H1 (cell line): ENCODE results near the gene GBP7. TPM values are rescaled to one million over a fixed set of nuclear protein-coding genes. Genes with fewer than 3 reads are reported as not detected.

Experiments
- CTCF ChIA-PET: fragments of 300-600 bp; sonication (Branson Sonifier 250); formaldehyde crosslinking; loops from one replicate; lab custom pipeline; 2021; ENCODE audit not compliant: partially characterized antibody; lab: Charles Lee
- POLR2A ChIA-PET: fragments of 300-600 bp; sonication (Branson Sonifier 250); formaldehyde crosslinking; loops from one replicate; lab custom pipeline; 2021; ENCODE audit warnings: inconsistent platforms; ENCODE audit not compliant: partially characterized antibody; lab: Charles Lee
- DNase-seq, 2 experiments: peaks; one replicate each; pipeline versions ENCODE4 v3.0.0 to v3.0.0-alpha.2; 2010 to 2022; ENCODE audit warnings: low spot score in 2 of 2, low read depth in 1 of 2, mixed read lengths in 1 of 2
- FAIRE-seq: peaks from 2 replicates; lab custom pipeline; 2011; peaks lifted over from hg19 to GRCh38; lab: Jason Lieb, UNC
- H2AFZ ChIP-seq: 2 replicates; pipeline ENCODE4 v1.8.1; 2012; ENCODE audit warnings: low read length, inconsistent platforms
- H2AK5ac ChIP-seq: 2 replicates; pipeline ENCODE4 v1.6.1; 2013; ENCODE audit warnings: low read depth, low read length
- H2BK120ac ChIP-seq: replicated peaks from 2 replicates; pipeline ENCODE3; 2013; ENCODE audit warnings: low read depth, low read length, inconsistent platforms
- H2BK12ac ChIP-seq: 2 replicates; pipeline ENCODE4 v1.6.1; 2013; ENCODE audit warnings: low read depth, low read length
- H2BK15ac ChIP-seq: 2 replicates; pipeline ENCODE4 v1.6.1; 2013; ENCODE audit warnings: low read length
- H2BK20ac ChIP-seq: 2 replicates; pipeline ENCODE4 v1.6.1; 2013; ENCODE audit warnings: low read length
- H2BK5ac ChIP-seq: 2 replicates; pipeline ENCODE4 v1.6.1; 2013; ENCODE audit warnings: low read depth, low read length
- H3K14ac ChIP-seq: 2 replicates; pipeline ENCODE4 v1.6.1; 2013; ENCODE audit warnings: inconsistent platforms; ENCODE audit not compliant: insufficient read length
- H3K18ac ChIP-seq: 2 replicates; pipeline ENCODE4 v1.6.1; 2013; ENCODE audit warnings: low read length; ENCODE audit errors: extremely low read depth
- H3K23ac ChIP-seq: 2 replicates; pipeline ENCODE4 v1.6.1; 2013; ENCODE audit warnings: inconsistent platforms; ENCODE audit not compliant: insufficient read length
- H3K23me2 ChIP-seq: 2 replicates; pipeline ENCODE4 v1.6.1; 2013; ENCODE audit warnings: low read depth, low read length
- H3K27ac ChIP-seq: 2 replicates; pipeline ENCODE4 v1.6.1; 2011; ENCODE audit warnings: low read depth, low read length, inconsistent platforms
- H3K27me3 ChIP-seq, 4 experiments: replicated peaks in 1 of 4; 1 replicate in 1 of 4; 2 replicates in 3 of 4; pipeline versions ENCODE4 v1.6.1 to v1.8.1; 2011 to 2013; ENCODE audit warnings: low read length in 3 of 4, mild to moderate bottlenecking in 3 of 4, inconsistent platforms in 2 of 4, mixed read lengths in 2 of 4, moderate library complexity in 1 of 4; ENCODE audit not compliant: control insufficient read depth in 3 of 4, insufficient read depth in 3 of 4; ENCODE audit errors: extremely low read depth in 1 of 4
- H3K36me3 ChIP-seq, 4 experiments: 2 replicates each; pipeline versions ENCODE4 v1.6.1 to v1.8.1; 2011 to 2013; ENCODE audit warnings: mild to moderate bottlenecking in 4 of 4, low read length in 3 of 4, moderate library complexity in 2 of 4, control low read depth in 1 of 4, inconsistent platforms in 1 of 4; ENCODE audit not compliant: insufficient read depth in 4 of 4, control insufficient read depth in 2 of 4
- H3K4ac ChIP-seq: replicated peaks from 2 replicates; pipeline ENCODE3; 2013; ENCODE audit warnings: low read length, low read depth, mixed read lengths, inconsistent platforms; ENCODE audit not compliant: insufficient read length
- H3K4me1 ChIP-seq, 4 experiments: replicated peaks in 1 of 4; 1 replicate in 1 of 4; 2 replicates in 3 of 4; pipeline versions ENCODE4 v1.6.1 to v1.8.1; 2011 to 2013; ENCODE audit warnings: low read length in 3 of 4, inconsistent platforms in 2 of 4, mixed read lengths in 1 of 4; ENCODE audit not compliant: insufficient read depth in 4 of 4, control insufficient read depth in 3 of 4
- H3K4me2 ChIP-seq, 2 experiments: 2 replicates each; pipeline versions ENCODE4 v1.6.1 to v1.8.1; 2011 to 2013; ENCODE audit warnings: low read depth in 2 of 2, low read length in 2 of 2, control low read depth in 1 of 2, inconsistent platforms in 1 of 2, mild to moderate bottlenecking in 1 of 2; ENCODE audit not compliant: insufficient read depth in 1 of 2
- H3K4me3 ChIP-seq, 4 experiments: fragments of 200-600, 300-600 bp in 1 of 4; sonication (generic), shearing (Covaris generic), sonication (Bioruptor Twin) in 1 of 4; 2 replicates each; pipeline versions ENCODE4 v1.5.1 to v1.8.1; 2011 to 2016; ENCODE audit warnings: low read length in 4 of 4, low read depth in 3 of 4, control low read depth in 2 of 4, inconsistent platforms in 2 of 4, mild to moderate bottlenecking in 2 of 4, mixed read lengths in 1 of 4, moderate library complexity in 1 of 4; ENCODE audit not compliant: insufficient read depth in 2 of 4; ENCODE audit errors: extremely low read depth in 1 of 4
- H3K56ac ChIP-seq: replicated peaks from 2 replicates; pipeline ENCODE3; 2013; ENCODE audit warnings: low read depth, mild to moderate bottlenecking, mixed read lengths, low read length, inconsistent platforms; ENCODE audit not compliant: insufficient read length
- H3K79me1 ChIP-seq: 2 replicates; pipeline ENCODE4 v1.6.1; 2013; ENCODE audit warnings: low read depth, low read length, control low read depth
- H3K79me2 ChIP-seq, 2 experiments: 2 replicates each; pipeline versions ENCODE4 v1.6.1 to v1.8.1; 2012 to 2013; ENCODE audit warnings: low read length in 2 of 2, mild to moderate bottlenecking in 2 of 2, inconsistent platforms in 1 of 2; ENCODE audit not compliant: insufficient read depth in 2 of 2, control insufficient read depth in 1 of 2
- H3K9ac ChIP-seq, 4 experiments: replicated peaks in 1 of 4; 1 replicate in 1 of 4; 2 replicates in 3 of 4; pipeline versions ENCODE4 v1.6.1 to v1.8.1; 2011 to 2013; ENCODE audit warnings: low read depth in 3 of 4, low read length in 3 of 4, control low read depth in 2 of 4, mild to moderate bottlenecking in 2 of 4, moderate library complexity in 2 of 4, inconsistent platforms in 1 of 4; ENCODE audit errors: extremely low read depth in 1 of 4
- H3K9me3 ChIP-seq, 2 experiments: 2 replicates each; pipeline versions ENCODE4 v1.6.1 to v1.8.1; 2012 to 2013; ENCODE audit warnings: mild to moderate bottlenecking in 2 of 2, moderate library complexity in 2 of 2, control low read depth in 1 of 2, inconsistent platforms in 1 of 2, low read depth in 1 of 2, low read length in 1 of 2, mixed read lengths in 1 of 2; ENCODE audit not compliant: insufficient read depth in 2 of 2
- H4K20me1 ChIP-seq, 2 experiments: replicated peaks in 1 of 2; 2 replicates each; pipeline versions ENCODE3 to v1.8.1; 2011 to 2013; ENCODE audit warnings: inconsistent platforms in 2 of 2, low read length in 2 of 2, mild to moderate bottlenecking in 1 of 2; ENCODE audit not compliant: insufficient read depth in 2 of 2, control insufficient read depth in 1 of 2
- H4K5ac ChIP-seq: 2 replicates; pipeline ENCODE4 v1.6.1; 2013; ENCODE audit warnings: low read length, low read depth, mixed read lengths, inconsistent platforms; ENCODE audit not compliant: insufficient read length
- H4K8ac ChIP-seq: 2 replicates; pipeline ENCODE4 v1.8.0; 2013; ENCODE audit warnings: mild to moderate bottlenecking, moderate library complexity, low read length, inconsistent platforms; ENCODE audit not compliant: insufficient read depth; ENCODE audit errors: extremely low read depth
- H4K91ac ChIP-seq: replicated peaks from 2 replicates; pipeline ENCODE3; 2013; ENCODE audit warnings: low read length, mixed read lengths, inconsistent platforms; ENCODE audit not compliant: insufficient read length
- BRCA1 ChIP-seq: IDR thresholded peaks from 2 replicates; pipeline ENCODE4 v1.6.1; 2012; ENCODE audit warnings: low read depth, low read length, improper control_type of control experiment
- CREB1 ChIP-seq: IDR thresholded peaks from 2 replicates; pipeline ENCODE4 v1.6.1; 2012; ENCODE audit warnings: inconsistent platforms
- JUND ChIP-seq: IDR thresholded peaks from 2 replicates; pipeline ENCODE4 v1.6.1; 2011; ENCODE audit warnings: mild to moderate bottlenecking, improper control_type of control experiment, low read length
- KDM5A ChIP-seq: fragments of 200-600 bp; IDR thresholded peaks from 2 replicates; pipeline ENCODE4 v1.7.1; 2012; ENCODE audit warnings: mild to moderate bottlenecking, low read length, inconsistent platforms, mixed read lengths
- RNF2 ChIP-seq: fragments of 200-900, 300-1000 bp; sonication (generic); IDR thresholded peaks from 2 replicates; pipeline ENCODE4 v1.7.1; 2016; ENCODE audit warnings: borderline replicate concordance, low read depth, mild to moderate bottlenecking, antibody characterized with exemption, low read length; ENCODE audit not compliant: poor library complexity, severe bottlenecking; ENCODE audit errors: missing control alignments
- SIX5 ChIP-seq: IDR thresholded peaks from 2 replicates; pipeline ENCODE4 v1.6.1; 2011; ENCODE audit warnings: mild to moderate bottlenecking, low read depth, low read length
- SP2 ChIP-seq: IDR thresholded peaks from 2 replicates; pipeline ENCODE4 v1.6.1; 2012; ENCODE audit warnings: mild to moderate bottlenecking, low read length, inconsistent platforms
- YY1 ChIP-seq: IDR thresholded peaks from 2 replicates; pipeline ENCODE4 v1.6.1; 2011; ENCODE audit warnings: low read depth, mild to moderate bottlenecking, low read length
- WGBS, 2 experiments: shearing (Covaris generic) in 1 of 2; methylation state at CpG; one replicate each; pipeline versions ENCODE4 v1.1.6 to v1.1.7; 2013 to 2015; ENCODE audit warnings: low lambda C conversion rate in 2 of 2, mixed read lengths in 2 of 2, inconsistent platforms in 1 of 2, low coverage in 1 of 2, missing lambda C conversion rate in 1 of 2; ENCODE audit not compliant: insufficient replicate concordance in 2 of 2, insufficient coverage in 1 of 2, insufficient read length in 1 of 2; ENCODE audit errors: extremely low coverage in 1 of 2, missing lambda C conversion rate in 1 of 2; 5-methylcytosine and 5-hydroxymethylcytosine counted together
- polyA plus RNA-seq, 7 experiments: library from polyadenylated mRNA; depleted of rRNA in 3 of 7; stranded (reverse) in 5 of 7; unstranded in 2 of 7; fragments of >200 nt in 5 of 7; fragments of 200-250 nt in 2 of 7; gene quantifications; 1 replicate in 5 of 7; 2 replicates in 1 of 7; 4 replicates in 1 of 7; pipeline versions ENCODE4 v1.2.1 to v1.2.3, GENCODE V29; 2011 to 2013; ENCODE audit warnings: missing spikeins in 2 of 7, mixed read lengths in 2 of 7
- total RNA-seq: library from RNA; stranded (reverse); fragmentation: NEBNext Ultra II Directional; extraction: Animal tissue kit (Norgen Biotek cat#: 25700); gene quantifications from 2 replicates; pipeline ENCODE4 v1.2.1, GENCODE V29; 2021
- TF ChIP-seq, protein P1 (sequence below): IDR thresholded peaks from 2 replicates; pipeline ENCODE4 v1.6.1; 2011; ENCODE audit warnings: low read length, improper control_type of control experiment
- TF ChIP-seq, protein P2 (sequence below): IDR thresholded peaks from 2 replicates; pipeline ENCODE4 v1.6.1; 2012; ENCODE audit warnings: inconsistent platforms

Gene GBP7
- total and polyA plus RNA-seq, 2 of the 8 experiments (the other 6 are each of a cell fraction or from before 2014, with no cell fraction given) = not detected

DNA sequence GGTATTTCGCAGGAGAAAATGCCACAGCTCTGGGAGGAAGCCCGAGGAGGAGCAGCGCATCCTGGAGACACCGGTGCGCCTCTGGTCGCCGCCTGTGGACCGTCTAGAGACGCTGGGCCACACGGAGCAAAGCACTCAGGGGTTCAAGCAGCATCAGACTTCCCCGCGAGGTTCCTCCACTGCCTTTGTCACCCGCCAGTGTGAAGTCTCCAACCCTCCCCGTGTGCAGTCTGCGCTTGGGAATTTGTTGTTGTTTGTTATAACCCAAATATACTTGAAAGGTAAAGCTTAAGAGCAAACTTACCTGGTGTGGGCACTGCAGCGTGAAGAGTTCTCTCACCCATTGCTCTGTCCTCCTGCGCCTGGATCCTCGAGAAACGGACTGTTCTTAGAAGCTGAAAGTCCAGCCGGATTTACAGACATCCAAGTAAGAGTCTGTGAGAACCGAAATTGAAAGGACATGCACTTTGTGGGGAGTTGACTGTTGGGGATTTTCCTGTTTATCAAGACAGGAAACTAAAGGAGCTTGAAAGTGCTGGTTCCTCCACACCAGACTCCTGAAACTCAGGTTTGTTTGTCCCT lies 22.8 kb upstream of the GBP7 start, which contains the start of gene GBP4:
GBP4 (minus strand) TSS at position 452 of the 582 bp plus-strand sequence; CDS start at position 344, 108 bp downstream.
- no peaks in the 10 kb centered on the region for H3K23me2 ChIP-seq
- H3K79me2 ChIP-seq = no peaks in the 10 kb centered on the region
- peak within 1 kb of the TSS; percentile 95 for H2AFZ ChIP-seq
- no peaks in the 10 kb centered on the region for H3K27me3 ChIP-seq
- H3K4me3 ChIP-seq = no peak within 1 kb of the TSS
- 0 out of 4 replicates have a peak within 1 kb of the TSS, but pooled peaks of 1 of the 2 experiments have one; percentile 7 for H3K4me2 ChIP-seq
- H3K4ac ChIP-seq = no peak within 1 kb of the TSS
- TF ChIP-seq SIX5 (no peak), BRCA1 (no peak), YY1 (no peak), SP2 (no peak), CREB1 (no peak), JUND (no peak), KDM5A (no peak), RNF2 (no peak)
- TF ChIP-seq, protein P1, sequence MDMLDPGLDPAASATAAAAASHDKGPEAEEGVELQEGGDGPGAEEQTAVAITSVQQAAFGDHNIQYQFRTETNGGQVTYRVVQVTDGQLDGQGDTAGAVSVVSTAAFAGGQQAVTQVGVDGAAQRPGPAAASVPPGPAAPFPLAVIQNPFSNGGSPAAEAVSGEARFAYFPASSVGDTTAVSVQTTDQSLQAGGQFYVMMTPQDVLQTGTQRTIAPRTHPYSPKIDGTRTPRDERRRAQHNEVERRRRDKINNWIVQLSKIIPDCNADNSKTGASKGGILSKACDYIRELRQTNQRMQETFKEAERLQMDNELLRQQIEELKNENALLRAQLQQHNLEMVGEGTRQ = no peak
- TF ChIP-seq, protein P2, sequence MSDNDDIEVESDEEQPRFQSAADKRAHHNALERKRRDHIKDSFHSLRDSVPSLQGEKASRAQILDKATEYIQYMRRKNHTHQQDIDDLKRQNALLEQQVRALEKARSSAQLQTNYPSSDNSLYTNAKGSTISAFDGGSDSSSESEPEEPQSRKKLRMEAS = no peak
- TF ChIP-seq, all 59 proteins: peak for 0
- H4K5ac ChIP-seq = no peak within 1 kb of the TSS
- no peak within 1 kb of the TSS; the same call in 1 of the 2 replicates for H4K8ac ChIP-seq
- H2BK20ac ChIP-seq = no peak within 1 kb of the TSS
- H2BK120ac ChIP-seq = no peak within 1 kb of the TSS
- ChIA-PET CTCF (interaction anchor here (0.5 to 2.2 kb wide), 3 partner anchors 11 to 253 kb away, joined by 3 to 5 read pairs (median 4); no protein-coding TSS in a partner anchor), POLR2A (interaction anchor here (0.7 kb wide), 1 partner anchor 461 kb away, joined by 3 read pairs; no protein-coding TSS in a partner anchor)
- no peak within 1 kb of the TSS for H3K23ac ChIP-seq
- H3K36me3 ChIP-seq = no peaks in the 10 kb centered on the region
- H3K9ac ChIP-seq = no peak within 1 kb of the TSS
- H4K20me1 ChIP-seq = no peaks in the 10 kb centered on the region
- no peak within 1 kb of the TSS for H2BK15ac ChIP-seq
- H3K9me3 ChIP-seq = no peaks in the 10 kb centered on the region
- DNase-seq (no peak), FAIRE-seq (no peak)
- no peak within 1 kb of the TSS for H3K56ac ChIP-seq
- H3K18ac ChIP-seq = no peak within 1 kb of the TSS
- H3K79me1 ChIP-seq = no peaks in the 10 kb centered on the region
- H2BK5ac ChIP-seq = no peak within 1 kb of the TSS
- no peaks in the 10 kb centered on the region for H3K4me1 ChIP-seq
- H2BK12ac ChIP-seq = no peak within 1 kb of the TSS
- no peak within 1 kb of the TSS for H4K91ac ChIP-seq
- 84% methylated on average over 21 of the region's 21 CpGs; no CpG with 5 or more reads in 1 of the 2 experiments for WGBS, 2 experiments
- no peak within 1 kb of the TSS for H2AK5ac ChIP-seq
- no peak within 1 kb of the TSS for H3K14ac ChIP-seq
- H3K27ac ChIP-seq = no peak within 1 kb of the TSS
